Measurements from ENCODE around the gene SEC14L1. TPM values are rescaled to one million over a fixed set of nuclear protein-coding genes. Genes with fewer than 3 reads are reported as not detected.
A peak's percentile ranks its signal among the peaks of the same experiment; 100 is the strongest.

SEC14L1 gene
- total RNA-seq, 1 experiment from 2014 or later = 58.6 TPM

DNA sequence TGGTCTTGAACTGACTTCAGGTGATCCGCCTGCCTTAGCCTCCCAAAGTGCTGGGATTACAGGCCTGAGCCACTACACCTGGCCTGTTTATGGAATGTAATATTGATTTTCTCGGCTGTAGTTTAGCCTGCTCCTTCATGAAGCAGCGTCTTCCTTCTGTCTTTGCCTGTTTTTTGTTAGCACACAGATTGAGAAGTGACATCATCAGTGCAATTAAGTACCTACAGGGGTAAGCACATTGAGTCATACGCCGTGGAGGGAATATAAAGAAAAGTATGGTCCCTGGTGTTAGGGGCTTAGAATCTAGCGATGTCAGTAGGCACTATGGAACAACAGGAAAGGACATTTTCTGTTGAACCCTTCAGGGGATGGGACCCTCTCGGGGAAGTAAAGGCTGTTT is 48.7 kb upstream of the SEC14L1 start:
- Histone ChIP-seq H3K18ac (ENCODE audit: insufficient read length, low read depth, low read length) (no peak overlapping the region), H3K23me2 (ENCODE audit: insufficient read length, low read depth, low read length, poor library complexity, severe bottlenecking) (peaks cover 5% of the 10 kb centered on the region), H4K8ac (replicated peaks; ENCODE audit: insufficient read length, low read depth, low read length) (no peak overlapping the region), H2BK15ac (ENCODE audit: low read depth, low read length) (no peak overlapping the region), H3K4ac (ENCODE audit: low read depth, low read length) (no peak overlapping the region), H2BK120ac (ENCODE audit: low read depth, low read length, poor library complexity, severe bottlenecking) (no peak overlapping the region), H2BK20ac (ENCODE audit: low read depth, low read length, poor library complexity, severe bottlenecking) (no peak overlapping the region), H2BK12ac (ENCODE audit: insufficient read length, low read depth, low read length) (no peak overlapping the region), H3K4me2 (ENCODE audit: insufficient read depth, insufficient read length, low read length) (no peak overlapping the region), H2AK5ac (ENCODE audit: insufficient read length, low read length) (no peak overlapping the region), H2BK5ac (ENCODE audit: insufficient read length, low read length) (no peak overlapping the region), H3K4me1 (ENCODE audit: insufficient read depth, low read length) (no peaks in the 10 kb centered on the region; the same call in 1 of the 2 replicates), H3K9ac (ENCODE audit: extremely low read depth, insufficient read length, low read length) (no peak overlapping the region), H4K5ac (ENCODE audit: insufficient read length, low read depth, low read length) (no peak overlapping the region), H3T11ph (ENCODE audit: low read length) (no peak overlapping the region), H4K20me1 (ENCODE audit: control insufficient read depth, insufficient read depth, insufficient read length) (no peaks in the 10 kb centered on the region), H4K91ac (ENCODE audit: insufficient read length, low read depth, low read length) (no peak overlapping the region), H3K79me1 (ENCODE audit: insufficient read depth, low read depth, low read length, poor library complexity, severe bottlenecking) (no peaks in the 10 kb centered on the region), H3K14ac (ENCODE audit: insufficient read depth, low read length) (no peak overlapping the region), H2AFZ (ENCODE audit: low read length) (no peak overlapping the region), H3K23ac (ENCODE audit: insufficient read length, low read depth, low read length) (no peak overlapping the region), H3K56ac (ENCODE audit: insufficient read length, low read depth, low read length) (no peak overlapping the region), H3K79me2 (ENCODE audit: insufficient read depth, low read length) (no peaks in the 10 kb centered on the region), H3K9me3 (ENCODE audit: control insufficient read depth, low read depth, low read length) (no peaks in the 10 kb centered on the region), H3K27me3 (ENCODE audit: insufficient read depth, low read length) (no peaks in the 10 kb centered on the region), H3K27ac (ENCODE audit: insufficient read length, low read depth, low read length) (no peak overlapping the region)
- Mint-ChIP-seq H3K4me1 (peaks cover 11 to 27% of the 10 kb centered on the region in 2 experiments), H3K27me3 (ENCODE audit: low read depth) (no peaks in the 10 kb centered on the region), H3K27ac (peak overlapping the region in 1 of 3 experiments; percentile 9; a peak in 2 of 7 replicates), H3K9me3 (no peaks in the 10 kb centered on the region), H3K4me3 (no peak overlapping the region), H3K36me3 (ENCODE audit: insufficient read depth in 1 of 3, low read depth in 3 of 3) (peaks cover 22 to 78% (median 68%) of the 10 kb centered on the region in 3 experiments; a peak in 6 of 7 replicates)
- DNase-seq = no peak
- no peak for TF ChIP-seq CTCF (conservative IDR thresholded peaks at IDR 0.05)
- WGBS (ENCODE audit: extremely low coverage, insufficient read length, low lambda C conversion rate) = no CpG with 5 or more reads among the region's 7 CpGs
